ENCODE results near the gene SALL2.

The SALL2 gene

DNA sequence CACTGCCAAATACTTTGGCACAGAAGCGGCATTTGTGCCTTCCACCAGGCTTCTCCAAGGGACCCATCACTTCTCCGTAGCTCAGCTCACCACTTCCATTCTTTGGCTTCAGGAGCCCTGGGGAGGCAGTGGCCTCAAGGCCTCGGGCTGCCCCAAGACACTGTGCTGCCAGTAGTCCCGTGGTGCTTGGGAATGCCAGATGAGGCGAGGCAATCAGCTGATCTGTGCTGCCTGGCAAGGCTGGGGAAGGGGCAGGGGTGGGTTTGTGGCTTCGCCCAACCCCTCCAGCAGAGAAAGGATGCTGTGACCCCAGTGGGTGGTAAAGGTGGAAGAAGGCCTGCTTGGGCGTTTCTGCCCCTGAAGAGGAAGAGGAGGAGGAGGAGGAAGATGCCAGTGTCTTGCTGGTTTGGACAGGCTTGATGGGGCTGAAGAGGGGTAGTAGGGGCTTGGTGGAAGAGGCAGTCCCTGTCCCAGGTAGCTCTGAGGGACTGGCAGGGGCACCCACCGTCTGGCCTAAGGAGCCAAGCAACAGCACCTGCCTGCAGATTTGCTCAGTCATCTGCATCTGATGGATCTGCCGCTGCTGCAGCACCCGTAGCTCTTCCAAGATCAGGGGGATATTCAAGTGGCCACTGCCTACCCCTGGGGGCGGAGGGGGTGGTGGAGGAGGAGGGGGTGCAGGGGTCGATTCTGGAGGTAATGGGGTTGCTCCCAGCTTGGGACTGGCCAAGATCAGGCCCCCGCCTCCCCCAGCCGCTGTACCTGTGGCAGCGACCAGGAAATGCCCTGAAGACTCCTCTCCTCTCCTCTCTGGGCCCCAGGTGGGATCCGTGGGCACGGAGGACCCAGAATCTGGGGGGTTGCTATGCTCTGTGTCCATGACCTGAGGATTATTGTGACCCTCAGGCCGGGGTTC lies 1.3 kb downstream of the SALL2 start:
- CTCF ChIA-PET = interaction anchor here (0.6 to 3.2 kb wide), 8 partner anchors 8 to 48 kb away, joined by 3 to 13 read pairs (median 4); partner anchors contain the start of genes RAB2B and TOX4
- DNase-seq (ENCODE audit: extremely low spot score) = no peak
- TF ChIP-seq, protein P1, sequence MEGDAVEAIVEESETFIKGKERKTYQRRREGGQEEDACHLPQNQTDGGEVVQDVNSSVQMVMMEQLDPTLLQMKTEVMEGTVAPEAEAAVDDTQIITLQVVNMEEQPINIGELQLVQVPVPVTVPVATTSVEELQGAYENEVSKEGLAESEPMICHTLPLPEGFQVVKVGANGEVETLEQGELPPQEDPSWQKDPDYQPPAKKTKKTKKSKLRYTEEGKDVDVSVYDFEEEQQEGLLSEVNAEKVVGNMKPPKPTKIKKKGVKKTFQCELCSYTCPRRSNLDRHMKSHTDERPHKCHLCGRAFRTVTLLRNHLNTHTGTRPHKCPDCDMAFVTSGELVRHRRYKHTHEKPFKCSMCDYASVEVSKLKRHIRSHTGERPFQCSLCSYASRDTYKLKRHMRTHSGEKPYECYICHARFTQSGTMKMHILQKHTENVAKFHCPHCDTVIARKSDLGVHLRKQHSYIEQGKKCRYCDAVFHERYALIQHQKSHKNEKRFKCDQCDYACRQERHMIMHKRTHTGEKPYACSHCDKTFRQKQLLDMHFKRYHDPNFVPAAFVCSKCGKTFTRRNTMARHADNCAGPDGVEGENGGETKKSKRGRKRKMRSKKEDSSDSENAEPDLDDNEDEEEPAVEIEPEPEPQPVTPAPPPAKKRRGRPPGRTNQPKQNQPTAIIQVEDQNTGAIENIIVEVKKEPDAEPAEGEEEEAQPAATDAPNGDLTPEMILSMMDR (IDR thresholded peaks at IDR 0.05; ENCODE audit: control extremely low read depth, extremely low read depth, low read depth, missing control alignments) = no peak
- POLR2A ChIA-PET = no interaction called here

DNA sequence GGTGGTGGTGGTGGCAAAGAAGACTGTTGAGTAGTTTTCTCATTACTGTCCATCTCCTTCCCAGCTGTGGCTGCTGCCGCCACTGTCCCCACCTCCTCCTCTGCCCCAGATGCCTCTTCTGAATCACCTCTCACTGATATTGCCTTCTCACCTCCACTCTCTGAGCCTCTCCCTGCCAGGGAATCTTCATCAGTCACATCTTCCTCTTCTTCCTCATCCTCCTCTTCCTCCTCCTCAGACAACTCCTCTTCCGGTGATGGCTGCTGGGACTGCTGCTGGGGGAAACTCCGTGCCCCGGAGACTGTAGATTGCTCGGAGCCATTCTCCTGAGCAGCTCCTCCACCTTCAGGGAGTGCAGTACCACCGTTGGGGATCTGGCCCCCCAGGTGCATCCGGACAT lies 2.9 kb downstream of the SALL2 start:
- no peak for DNase-seq (ENCODE audit: extremely low spot score)
- POLR2A ChIA-PET = no interaction called here
- TF ChIP-seq, protein P1 (IDR thresholded peaks at IDR 0.05; ENCODE audit: control extremely low read depth, extremely low read depth, low read depth, missing control alignments) = no peak
- CTCF ChIA-PET = interaction anchor here (0.8 to 3.3 kb wide), 7 partner anchors 8 to 46 kb away, joined by 3 to 11 read pairs (median 4); partner anchors contain the start of genes RAB2B and TOX4

DNA sequence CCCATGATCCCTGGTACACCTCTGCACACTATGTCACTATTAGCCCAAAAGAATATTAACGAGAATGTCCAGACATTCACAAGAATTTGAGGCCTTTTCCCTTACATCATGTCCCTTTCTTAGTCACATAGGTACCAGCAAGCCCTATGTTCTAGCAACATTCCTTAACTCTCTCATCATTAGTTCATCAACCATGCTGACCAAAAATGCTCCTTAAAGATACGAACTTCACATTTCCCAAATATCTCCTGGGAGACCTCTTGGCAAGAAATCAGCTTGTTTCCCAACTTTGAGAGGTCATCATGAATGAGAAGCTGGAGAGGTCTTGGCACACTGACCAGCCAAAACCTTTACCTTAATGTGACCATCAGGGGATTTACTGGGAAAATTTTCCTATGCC lies 4.6 kb downstream of the SALL2 start:
- CTCF ChIA-PET = interaction anchor here (1.4 to 3.3 kb wide), 3 partner anchors 8 to 24 kb away, joined by 3 to 18 read pairs (median 11); no protein-coding TSS in a partner anchor
- TF ChIP-seq, protein P1 (IDR thresholded peaks at IDR 0.05; ENCODE audit: control extremely low read depth, extremely low read depth, low read depth, missing control alignments) = no peak
- POLR2A ChIA-PET = no interaction called here
- DNase-seq (ENCODE audit: extremely low spot score) = no peak

DNA sequence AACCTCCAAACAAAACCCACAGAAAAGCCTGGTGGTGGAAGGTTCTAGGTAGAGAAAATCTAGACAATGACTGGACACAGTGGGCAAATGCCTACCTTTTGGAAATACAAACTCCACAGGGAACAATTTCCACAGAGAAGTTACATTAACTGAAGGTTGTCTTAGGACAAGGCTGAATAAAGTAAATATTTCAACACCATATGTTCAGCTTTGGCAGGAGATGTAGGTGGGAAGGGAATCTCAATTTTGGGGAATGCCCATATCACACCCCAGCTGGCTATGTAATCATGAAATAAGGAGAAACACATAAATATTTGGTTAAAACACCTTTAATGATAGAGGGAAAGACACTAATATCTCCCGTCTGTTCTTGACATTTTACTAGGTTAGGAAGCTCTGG lies 5.4 kb downstream of the SALL2 start:
- ChIA-PET CTCF (interaction anchor here (1.4 to 2.6 kb wide), 2 partner anchors 17 to 23 kb away, joined by 3 to 18 read pairs; no protein-coding TSS in a partner anchor), POLR2A (no interaction called here)
- no peak for DNase-seq (ENCODE audit: extremely low spot score)
- TF ChIP-seq, protein P1 (IDR thresholded peaks at IDR 0.05; ENCODE audit: control extremely low read depth, extremely low read depth, low read depth, missing control alignments) = no peak

DNA sequence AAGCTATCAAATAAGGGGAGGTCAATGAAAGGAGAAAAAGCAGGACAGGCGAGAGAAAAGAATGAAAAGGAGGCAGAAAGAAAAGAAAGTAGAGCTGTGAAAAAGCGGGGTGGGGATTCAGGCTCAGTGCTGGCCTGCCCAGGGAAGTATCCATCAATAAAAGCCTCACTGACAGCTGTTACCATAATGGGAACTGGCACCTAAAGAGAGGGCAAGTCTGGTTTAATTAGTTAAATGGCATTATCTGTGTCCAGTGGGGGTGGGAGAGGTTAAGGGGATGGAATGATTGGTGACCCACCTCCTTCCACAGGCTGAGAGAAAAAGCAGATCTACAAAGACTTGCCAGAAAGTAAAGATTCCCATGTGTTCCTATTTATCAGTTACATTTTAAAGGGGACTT lies 7.4 kb downstream of the SALL2 start:
- CTCF ChIA-PET = interaction anchor here (1.0 to 2.2 kb wide), 2 partner anchors 20 to 28 kb away, joined by 3 to 8 read pairs; no protein-coding TSS in a partner anchor
- DNase-seq (ENCODE audit: extremely low spot score) = no peak
- TF ChIP-seq, protein P1 (IDR thresholded peaks at IDR 0.05; ENCODE audit: control extremely low read depth, extremely low read depth, low read depth, missing control alignments) = no peak
- POLR2A ChIA-PET = no interaction called here

DNA sequence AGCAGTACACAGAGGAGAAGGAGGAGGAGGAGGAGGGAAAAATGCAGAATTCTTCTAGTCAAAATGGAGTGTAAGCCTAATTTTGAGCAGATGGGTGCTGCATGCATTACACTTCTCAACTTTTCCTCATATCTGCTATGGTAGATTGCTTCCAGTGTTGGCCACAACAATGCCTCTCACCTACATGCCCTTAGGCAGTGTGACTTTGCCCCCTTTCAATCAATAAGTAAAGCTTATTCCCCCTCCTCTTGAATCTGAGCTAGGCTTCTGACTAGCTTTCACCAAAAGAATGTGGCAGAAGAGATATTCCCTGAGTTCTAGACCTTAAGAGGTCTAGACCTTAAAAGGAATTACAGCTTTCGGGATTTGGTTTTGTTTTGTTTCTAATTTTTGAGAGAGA lies 11.8 kb downstream of the SALL2 start:
- TF ChIP-seq, protein P1 (IDR thresholded peaks at IDR 0.05; ENCODE audit: control extremely low read depth, extremely low read depth, low read depth, missing control alignments) = no peak
- CTCF ChIA-PET = interaction anchor here (1.2 to 2.4 kb wide), 2 partner anchors 10 to 16 kb away, joined by 4 to 14 read pairs; no protein-coding TSS in a partner anchor
- POLR2A ChIA-PET = no interaction called here
- DNase-seq (ENCODE audit: extremely low spot score) = no peak
